Measurements from ENCODE around the gene SMARCA4.
"Not testable (repeated sequence)": the region's sequence is repeated elsewhere in the genome, so short reads cannot be mapped to it uniquely, and the experiment has no call there.

The SMARCA4 gene

DNA sequence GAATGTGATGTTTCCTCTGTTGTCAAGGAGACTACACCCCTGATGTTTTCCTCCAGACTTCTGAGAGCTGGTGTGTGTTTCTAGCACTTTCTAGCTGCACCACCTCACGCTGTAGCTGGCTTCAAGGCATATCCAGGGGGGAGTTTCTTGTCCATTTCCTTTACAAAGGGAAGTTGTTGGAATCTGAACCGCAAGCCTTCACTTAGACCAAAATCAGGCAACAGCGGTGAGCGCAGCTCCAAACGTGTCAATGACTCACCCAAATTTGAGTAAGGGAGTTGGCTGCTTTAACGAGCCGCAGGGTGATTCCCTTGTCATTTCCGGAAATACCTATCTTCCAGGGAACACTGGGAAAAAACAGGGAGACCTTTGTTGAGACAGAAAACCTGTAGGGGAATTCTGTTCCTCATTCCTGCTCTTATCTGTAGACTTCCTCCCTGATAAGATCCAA, 130.9 kb downstream of the SMARCA4 start:
- H3K27ac ChIP-seq (ENCODE audit: insufficient read depth in 1 of 2, low read depth in 1 of 2, low read length in 2 of 2, poor library complexity in 1 of 2, severe bottlenecking in 2 of 2) = peak overlapping the region; percentile 93
- POLR2A ChIA-PET = interaction anchor here (0.6 to 1.3 kb wide), 3 partner anchors 9 to 44 kb away, joined by 3 to 6 read pairs (median 4); no protein-coding TSS in a partner anchor
- H3K36me3 ChIP-seq (ENCODE audit: control insufficient read depth in 4 of 4, insufficient read depth in 4 of 4, low read length in 3 of 4) = peaks cover 0 to 45% (median 5%) of the 10 kb centered on the region in 4 experiments
- WGBS (ENCODE audit: insufficient coverage) = 16% methylated on average over 7 of the region's 8 CpGs
- CTCF ChIA-PET = interaction anchor here (0.8 kb wide), 1 partner anchor 9 kb away, joined by 3 read pairs; no protein-coding TSS in a partner anchor
- peak; percentile 76 to 94 (median 93) for DNase-seq
- H3K4me3 ChIP-seq (ENCODE audit: control insufficient read depth in 1 of 7, extremely low read depth in 1 of 7, insufficient read depth in 4 of 7, low read depth in 2 of 7, low read length in 6 of 7) = peak overlapping the region in 6 of 7 experiments; percentile 13 to 95 (median 85)
- H3K27me3 ChIP-seq (replicated peaks in 2 of 5; ENCODE audit: control insufficient read depth in 4 of 5, insufficient read depth in 5 of 5, low read length in 4 of 5) = no peaks in the 10 kb centered on the region
- peaks cover 33 to 77% (median 67%) of the 10 kb centered on the region in 4 experiments for H3K4me1 ChIP-seq (ENCODE audit: control extremely low read depth in 1 of 4, control insufficient read depth in 4 of 4, insufficient read depth in 4 of 4, low read length in 3 of 4)
- H3K9me3 ChIP-seq (ENCODE audit: control extremely low read depth in 1 of 5, control insufficient read depth in 4 of 5, insufficient read depth in 2 of 5, low read depth in 1 of 5, low read length in 4 of 5) = no peaks in the 10 kb centered on the region

DNA sequence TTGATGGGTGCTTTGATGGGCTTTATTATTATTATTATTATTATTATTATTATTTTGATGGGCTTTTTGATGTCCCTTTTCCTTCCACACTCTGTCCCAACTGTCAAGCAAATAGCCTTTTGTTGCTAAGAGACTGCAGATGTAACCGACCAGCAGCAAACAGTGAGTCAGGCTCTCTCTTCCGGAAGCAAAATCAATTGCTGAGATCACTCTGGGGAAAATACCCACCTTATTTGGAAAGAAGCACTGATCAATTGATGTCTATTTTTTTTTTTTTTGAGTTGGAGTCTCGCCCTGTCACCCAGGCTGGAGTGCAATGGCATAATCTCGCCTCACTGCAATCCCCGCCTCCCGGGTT, 131.3 kb downstream of the SMARCA4 start:
- Histone ChIP-seq H3K36me3 (ENCODE audit: control insufficient read depth in 4 of 4, insufficient read depth in 4 of 4, low read length in 3 of 4) (peaks cover 0 to 47% (median 6%) of the 10 kb centered on the region in 4 experiments), H3K27me3 (replicated peaks in 2 of 5; ENCODE audit: control insufficient read depth in 4 of 5, insufficient read depth in 5 of 5, low read length in 4 of 5) (no peaks in the 10 kb centered on the region), H3K27ac (ENCODE audit: insufficient read depth in 1 of 2, low read depth in 1 of 2, low read length in 2 of 2, poor library complexity in 1 of 2, severe bottlenecking in 2 of 2) (peak overlapping the region in 1 of 2 experiments; percentile 93), H3K4me3 (ENCODE audit: control insufficient read depth in 1 of 7, extremely low read depth in 1 of 7, insufficient read depth in 4 of 7, low read depth in 2 of 7, low read length in 6 of 7) (peak overlapping the region in 5 of 7 experiments; percentile 13 to 95 (median 87)), H3K4me1 (ENCODE audit: control extremely low read depth in 1 of 4, control insufficient read depth in 4 of 4, insufficient read depth in 4 of 4, low read length in 3 of 4) (peaks cover 33 to 78% (median 68%) of the 10 kb centered on the region in 4 experiments), H3K9me3 (ENCODE audit: control extremely low read depth in 1 of 5, control insufficient read depth in 4 of 5, insufficient read depth in 2 of 5, low read depth in 1 of 5, low read length in 4 of 5) (no peaks in the 10 kb centered on the region)
- 88% methylated on average over 4 of the region's 6 CpGs for WGBS (ENCODE audit: insufficient coverage)
- POLR2A ChIA-PET = interaction anchor here (0.6 to 1.3 kb wide), 3 partner anchors 8 to 44 kb away, joined by 3 to 6 read pairs (median 4); no protein-coding TSS in a partner anchor
- DNase-seq = peak in 2 of 3 donors; percentile 60 to 65
- CTCF ChIA-PET = interaction anchor here (0.7 to 0.8 kb wide), 2 partner anchors 9 to 10 kb away, joined by 3 to 4 read pairs; no protein-coding TSS in a partner anchor

DNA sequence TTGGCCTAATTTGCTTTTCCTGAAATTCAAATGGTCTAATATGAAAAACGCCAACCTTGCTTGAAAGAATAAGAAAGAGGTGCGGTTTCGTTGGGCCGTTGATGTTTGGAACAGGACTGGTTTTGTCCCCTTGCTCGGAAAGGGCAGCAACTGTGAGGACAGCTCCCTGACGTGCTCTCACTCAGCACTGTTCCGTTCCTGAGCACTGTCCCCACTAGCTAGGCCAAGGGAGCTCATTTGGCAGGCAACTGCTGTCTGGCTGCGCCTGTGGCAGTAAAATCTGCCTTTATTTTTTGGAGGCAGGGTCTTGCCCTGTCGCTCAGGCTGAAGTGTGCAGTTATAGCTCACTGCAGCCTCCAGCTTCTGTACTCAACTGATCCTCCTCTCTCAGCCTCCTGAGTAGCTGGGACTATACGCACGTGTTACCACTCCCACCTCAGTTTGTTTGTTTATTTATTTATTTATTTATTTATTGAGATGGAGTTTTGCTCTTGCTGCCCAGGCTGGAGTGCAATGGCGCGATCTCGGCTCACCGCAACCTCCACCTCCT, 132.9 kb downstream of the SMARCA4 start:
- DNase-seq = no peak
- CTCF ChIA-PET = interaction anchor here (1.0 to 1.6 kb wide), 2 partner anchors 15 to 59 kb away, joined by 4 to 5 read pairs; no protein-coding TSS in a partner anchor
- 97% methylated on average over 9 of the region's 15 CpGs for WGBS (ENCODE audit: insufficient coverage)
- H3K27ac ChIP-seq (ENCODE audit: insufficient read depth in 1 of 2, low read depth in 1 of 2, low read length in 2 of 2, poor library complexity in 1 of 2, severe bottlenecking in 2 of 2) = peak overlapping the region; percentile 33 to 93
- peaks cover 0 to 62% (median 11%) of the 10 kb centered on the region in 4 experiments for H3K36me3 ChIP-seq (ENCODE audit: control insufficient read depth in 4 of 4, insufficient read depth in 4 of 4, low read length in 3 of 4)
- peaks cover 0 to 4% (median 0%) of the 10 kb centered on the region in 5 experiments for H3K9me3 ChIP-seq (ENCODE audit: control extremely low read depth in 1 of 5, control insufficient read depth in 4 of 5, insufficient read depth in 2 of 5, low read depth in 1 of 5, low read length in 4 of 5)
- POLR2A ChIA-PET = no interaction called here
- H3K4me3 ChIP-seq (ENCODE audit: control insufficient read depth in 1 of 7, extremely low read depth in 1 of 7, insufficient read depth in 4 of 7, low read depth in 2 of 7, low read length in 6 of 7) = peak overlapping the region in 1 of 7 experiments; percentile 11
- H3K27me3 ChIP-seq (replicated peaks in 2 of 5; ENCODE audit: control insufficient read depth in 4 of 5, insufficient read depth in 5 of 5, low read length in 4 of 5) = no peaks in the 10 kb centered on the region
- H3K4me1 ChIP-seq (ENCODE audit: control extremely low read depth in 1 of 4, control insufficient read depth in 4 of 4, insufficient read depth in 4 of 4, low read length in 3 of 4) = peaks cover 27 to 73% (median 62%) of the 10 kb centered on the region in 4 experiments

DNA sequence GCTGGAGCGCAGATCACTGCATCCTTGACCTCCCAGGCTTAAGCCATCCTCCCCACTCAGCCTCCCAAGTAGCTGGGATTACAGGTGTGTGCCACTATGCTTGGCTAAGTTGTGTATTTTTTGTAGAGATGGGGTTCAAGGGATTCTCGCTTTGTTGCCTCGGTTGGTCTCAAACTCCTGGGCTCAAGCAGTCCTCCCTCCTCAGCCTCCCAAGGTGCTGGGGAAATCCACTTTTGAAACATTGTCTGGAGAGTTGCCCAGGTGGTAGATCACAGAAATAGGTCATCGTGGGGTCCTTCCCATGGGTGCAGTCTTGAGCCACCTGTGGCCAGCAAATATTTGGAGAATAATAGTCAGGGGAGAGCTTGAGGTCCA, 133.7 kb downstream of the SMARCA4 start:
- peak overlapping the region; percentile 90 to 91 for H3K27ac ChIP-seq (ENCODE audit: insufficient read depth in 1 of 2, low read depth in 1 of 2, low read length in 2 of 2, poor library complexity in 1 of 2, severe bottlenecking in 2 of 2)

DNA sequence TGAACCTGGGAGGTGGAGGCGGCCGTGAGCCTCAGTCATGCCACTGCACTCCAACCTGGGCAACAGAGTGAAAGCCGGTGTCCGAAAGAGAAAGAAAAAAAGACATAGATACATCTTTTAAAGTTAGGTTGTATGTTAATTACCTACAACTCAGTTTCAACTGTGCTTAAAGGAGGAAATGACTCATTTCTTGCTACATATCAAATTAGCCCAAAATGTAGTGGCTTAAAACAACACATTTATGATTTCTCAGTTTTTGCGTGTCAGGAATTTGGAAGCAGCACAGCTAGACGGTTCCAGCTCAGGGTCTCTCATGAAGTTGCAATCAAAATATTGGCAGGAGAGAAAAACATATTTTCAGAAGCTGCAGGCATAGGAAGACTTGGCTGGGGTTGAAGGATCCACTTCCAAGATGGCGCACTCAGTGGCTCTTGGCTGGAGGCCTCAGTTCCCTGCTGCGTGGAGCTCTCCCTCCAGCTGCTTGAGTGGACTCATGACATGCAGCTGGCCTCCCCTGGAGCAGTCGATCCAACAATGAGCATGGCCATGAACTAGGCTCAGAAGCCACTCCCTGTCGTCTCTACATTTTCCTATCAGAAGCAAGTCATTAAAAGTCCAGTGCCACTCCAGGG, 135.5 kb downstream of the SMARCA4 start:
- CTCF ChIA-PET = interaction anchor here (0.8 to 1.7 kb wide), 5 partner anchors 11 to 47 kb away, joined by 3 to 4 read pairs (median 3); no protein-coding TSS in a partner anchor
- Histone ChIP-seq H3K27ac (ENCODE audit: insufficient read depth in 1 of 2, low read depth in 1 of 2, low read length in 2 of 2, poor library complexity in 1 of 2, severe bottlenecking in 2 of 2) (peak overlapping the region; percentile 46 to 91), H3K36me3 (ENCODE audit: control insufficient read depth in 4 of 4, insufficient read depth in 4 of 4, low read length in 3 of 4) (peaks cover 2 to 73% (median 23%) of the 10 kb centered on the region in 4 experiments), H3K9me3 (ENCODE audit: control extremely low read depth in 1 of 5, control insufficient read depth in 4 of 5, insufficient read depth in 2 of 5, low read depth in 1 of 5, low read length in 4 of 5) (peaks cover 0 to 6% (median 0%) of the 10 kb centered on the region in 5 experiments), H3K27me3 (replicated peaks in 2 of 5; ENCODE audit: control insufficient read depth in 4 of 5, insufficient read depth in 5 of 5, low read length in 4 of 5) (no peaks in the 10 kb centered on the region), H3K4me1 (ENCODE audit: control extremely low read depth in 1 of 4, control insufficient read depth in 4 of 4, insufficient read depth in 4 of 4, low read length in 3 of 4) (peaks cover 21 to 54% (median 51%) of the 10 kb centered on the region in 4 experiments), H3K4me3 (ENCODE audit: control insufficient read depth in 1 of 7, extremely low read depth in 1 of 7, insufficient read depth in 4 of 7, low read depth in 2 of 7, low read length in 6 of 7) (peak overlapping the region in 3 of 7 experiments; percentile 1 to 32 (median 15))
- POLR2A ChIA-PET = no interaction called here
- DNase-seq = peak; percentile 39 to 82 (median 72)
- WGBS (ENCODE audit: insufficient coverage) = 71% methylated on average over 4 of the region's 10 CpGs

More for the DNA sequence above, 133.7 kb downstream of the SMARCA4 start:
- POLR2A ChIA-PET = interaction anchor here (1.1 kb wide), 1 partner anchor 45 kb away, joined by 3 read pairs; no protein-coding TSS in a partner anchor
- WGBS (ENCODE audit: insufficient coverage) = 93% methylated on average over 3 of the region's 4 CpGs
- Histone ChIP-seq H3K9me3 (ENCODE audit: control extremely low read depth in 1 of 5, control insufficient read depth in 4 of 5, insufficient read depth in 2 of 5, low read depth in 1 of 5, low read length in 4 of 5) (peaks cover 0 to 6% (median 0%) of the 10 kb centered on the region in 5 experiments), H3K36me3 (ENCODE audit: control insufficient read depth in 4 of 4, insufficient read depth in 4 of 4, low read length in 3 of 4) (peaks cover 0 to 67% (median 14%) of the 10 kb centered on the region in 4 experiments), H3K4me1 (ENCODE audit: control extremely low read depth in 1 of 4, control insufficient read depth in 4 of 4, insufficient read depth in 4 of 4, low read length in 3 of 4) (peaks cover 24 to 66% (median 59%) of the 10 kb centered on the region in 4 experiments), H3K4me3 (ENCODE audit: control insufficient read depth in 1 of 7, extremely low read depth in 1 of 7, insufficient read depth in 4 of 7, low read depth in 2 of 7, low read length in 6 of 7) (peak overlapping the region in 6 of 7 experiments; percentile 19 to 62 (median 40)), H3K27me3 (replicated peaks in 2 of 5; ENCODE audit: control insufficient read depth in 4 of 5, insufficient read depth in 5 of 5, low read length in 4 of 5) (no peaks in the 10 kb centered on the region)
- CTCF ChIA-PET = interaction anchor here (1.0 to 1.6 kb wide), 3 partner anchors 15 to 59 kb away, joined by 3 to 5 read pairs (median 4); no protein-coding TSS in a partner anchor
- DNase-seq = no peak

DNA sequence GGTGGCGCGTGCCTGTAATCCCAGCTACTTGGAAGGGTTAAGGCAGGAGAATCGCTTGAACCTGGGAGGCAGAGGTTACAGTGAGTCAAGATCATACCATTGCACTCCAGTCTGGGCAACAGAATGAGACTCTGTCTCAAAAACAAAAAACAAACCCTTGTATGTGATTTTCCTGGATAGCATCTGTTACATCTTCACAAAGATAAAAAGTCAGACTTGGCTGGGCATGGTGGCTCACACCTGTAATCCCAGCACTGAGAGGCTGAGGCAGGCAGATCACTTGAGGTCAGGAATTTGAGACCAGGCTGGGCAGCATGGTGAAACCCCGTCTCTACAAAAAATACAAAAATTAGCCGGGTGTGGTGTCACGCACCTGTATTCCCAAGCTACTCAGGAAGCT, 136.5 kb downstream of the SMARCA4 start:
- Histone ChIP-seq H3K36me3 (ENCODE audit: control insufficient read depth in 4 of 4, insufficient read depth in 4 of 4, low read length in 3 of 4) (peaks cover 2 to 71% (median 26%) of the 10 kb centered on the region in 4 experiments), H3K4me1 (ENCODE audit: control extremely low read depth in 1 of 4, control insufficient read depth in 4 of 4, insufficient read depth in 4 of 4, low read length in 3 of 4) (peaks cover 13 to 43% (median 42%) of the 10 kb centered on the region in 4 experiments)
- POLR2A ChIA-PET; H3K4me3 ChIP-seq (ENCODE audit: control insufficient read depth in 1 of 7, extremely low read depth in 1 of 7, insufficient read depth in 4 of 7, low read depth in 2 of 7, low read length in 6 of 7); H3K27me3 ChIP-seq (replicated peaks in 2 of 5; ENCODE audit: control insufficient read depth in 4 of 5, insufficient read depth in 5 of 5, low read length in 4 of 5); H3K27ac ChIP-seq (ENCODE audit: insufficient read depth in 1 of 2, low read depth in 1 of 2, low read length in 2 of 2, poor library complexity in 1 of 2, severe bottlenecking in 2 of 2); H3K9me3 ChIP-seq (ENCODE audit: control extremely low read depth in 1 of 5, control insufficient read depth in 4 of 5, insufficient read depth in 2 of 5, low read depth in 1 of 5, low read length in 4 of 5); DNase-seq: not testable (repeated sequence)
- CTCF ChIA-PET = interaction anchor here (1.0 kb wide), 2 partner anchors 17 to 33 kb away, joined by 3 read pairs; no protein-coding TSS in a partner anchor
- 100% methylated on average over 3 of the region's 6 CpGs for WGBS (ENCODE audit: insufficient coverage)
